A673 (cell line): ENCODE data around the gene RAD54L2.

Experiments
- CTCF ChIP-seq: fragments of 300-800, 200-600 bp; sonication (generic); conservative IDR thresholded peaks from 2 replicates; pipeline ENCODE4 v1.5.1; 2017; ENCODE audit warnings: low read depth, mild to moderate bottlenecking, antibody characterized with exemption, low read length, moderate library complexity, mixed read lengths
- EZH2 ChIP-seq: fragments of 200-600 bp; sonication (generic); IDR thresholded peaks from 2 replicates; pipeline ENCODE4 v1.6.1; 2017; ENCODE audit warnings: borderline replicate concordance, low read depth, mild to moderate bottlenecking, mixed read lengths, antibody characterized with exemption, low read length; ENCODE audit not compliant: poor library complexity, severe bottlenecking

- TF ChIP-seq CTCF = peak; percentile 71
- no peak for TF ChIP-seq EZH2
Measured at GRCh38 chr3:51501833-51502561, 36.5 kb upstream of the RAD54L2 start.
